Choroid plexus epithelial cell (primary cell): Measurements from ENCODE around the gene ZER1.
A peak's percentile ranks its signal among the peaks of the same experiment; 100 is the strongest.
"Not testable (repeated sequence)": the region's sequence is repeated elsewhere in the genome, so short reads cannot be mapped to it uniquely, and the experiment has no call there.

ENCODE experiments used
- DNase-seq: peaks from one replicate; pipeline ENCODE4 v3.0.0-alpha.2; 2010; ENCODE audit warnings: low read depth
- H3K4me3 ChIP-seq: 2 replicates; pipeline ENCODE4 v1.5.1; 2011; ENCODE audit warnings: low read depth, mild to moderate bottlenecking, control low read depth, low read length, moderate library complexity
- TF ChIP-seq, protein P1 (sequence below): conservative IDR thresholded peaks from 2 replicates; pipeline ENCODE4 v1.5.1; 2011; ENCODE audit warnings: low read depth, mild to moderate bottlenecking, control low read depth, inconsistent platforms, low read length, moderate library complexity

Gene ZER1

DNA sequence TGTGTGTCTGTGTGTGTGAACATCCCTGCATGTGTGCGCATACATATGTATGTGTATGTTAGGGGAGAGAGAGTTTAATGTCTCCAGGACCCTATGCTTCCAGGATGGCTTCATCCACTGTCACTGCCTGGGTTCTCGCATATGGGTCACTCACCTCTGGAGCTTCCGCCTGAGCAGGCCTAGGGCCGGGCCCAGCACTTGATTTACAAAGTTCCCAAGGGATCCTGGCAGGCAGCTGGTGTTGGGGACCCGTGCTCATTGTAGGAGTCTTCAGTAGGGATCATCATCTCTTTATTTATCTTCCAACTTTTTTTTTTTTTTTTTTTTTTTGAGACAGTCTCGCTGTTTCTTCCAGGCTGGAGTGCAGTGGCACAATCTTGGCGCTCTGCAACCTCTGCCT lies 28.3 kb upstream of the ZER1 start:
- TF ChIP-seq, protein P1, sequence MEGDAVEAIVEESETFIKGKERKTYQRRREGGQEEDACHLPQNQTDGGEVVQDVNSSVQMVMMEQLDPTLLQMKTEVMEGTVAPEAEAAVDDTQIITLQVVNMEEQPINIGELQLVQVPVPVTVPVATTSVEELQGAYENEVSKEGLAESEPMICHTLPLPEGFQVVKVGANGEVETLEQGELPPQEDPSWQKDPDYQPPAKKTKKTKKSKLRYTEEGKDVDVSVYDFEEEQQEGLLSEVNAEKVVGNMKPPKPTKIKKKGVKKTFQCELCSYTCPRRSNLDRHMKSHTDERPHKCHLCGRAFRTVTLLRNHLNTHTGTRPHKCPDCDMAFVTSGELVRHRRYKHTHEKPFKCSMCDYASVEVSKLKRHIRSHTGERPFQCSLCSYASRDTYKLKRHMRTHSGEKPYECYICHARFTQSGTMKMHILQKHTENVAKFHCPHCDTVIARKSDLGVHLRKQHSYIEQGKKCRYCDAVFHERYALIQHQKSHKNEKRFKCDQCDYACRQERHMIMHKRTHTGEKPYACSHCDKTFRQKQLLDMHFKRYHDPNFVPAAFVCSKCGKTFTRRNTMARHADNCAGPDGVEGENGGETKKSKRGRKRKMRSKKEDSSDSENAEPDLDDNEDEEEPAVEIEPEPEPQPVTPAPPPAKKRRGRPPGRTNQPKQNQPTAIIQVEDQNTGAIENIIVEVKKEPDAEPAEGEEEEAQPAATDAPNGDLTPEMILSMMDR: no peak
- H3K4me3 ChIP-seq: no peak overlapping the region
- no peak for DNase-seq

DNA sequence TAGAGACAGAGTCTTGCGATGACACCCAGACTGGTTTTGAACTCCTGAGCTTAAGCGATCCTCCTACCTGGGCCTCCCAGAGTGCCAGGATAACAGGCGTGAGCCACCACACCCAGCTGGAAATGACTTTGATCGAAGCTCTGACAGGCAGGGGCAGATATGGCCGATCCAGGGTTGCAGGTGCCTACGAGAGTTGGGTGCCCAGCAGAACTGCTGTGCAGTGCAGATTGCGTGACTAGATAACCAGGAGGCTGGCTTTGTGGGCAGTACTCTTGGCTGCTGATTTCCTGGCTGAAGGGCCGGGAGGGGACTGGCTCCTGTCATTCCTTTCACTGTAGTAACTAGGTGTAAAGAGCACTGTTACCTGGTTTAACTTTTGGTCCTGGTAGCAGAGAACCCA lies 27.2 kb upstream of the ZER1 start:
- TF ChIP-seq, protein P1: no peak
- DNase-seq: no peak
- no peak overlapping the region for H3K4me3 ChIP-seq

DNA sequence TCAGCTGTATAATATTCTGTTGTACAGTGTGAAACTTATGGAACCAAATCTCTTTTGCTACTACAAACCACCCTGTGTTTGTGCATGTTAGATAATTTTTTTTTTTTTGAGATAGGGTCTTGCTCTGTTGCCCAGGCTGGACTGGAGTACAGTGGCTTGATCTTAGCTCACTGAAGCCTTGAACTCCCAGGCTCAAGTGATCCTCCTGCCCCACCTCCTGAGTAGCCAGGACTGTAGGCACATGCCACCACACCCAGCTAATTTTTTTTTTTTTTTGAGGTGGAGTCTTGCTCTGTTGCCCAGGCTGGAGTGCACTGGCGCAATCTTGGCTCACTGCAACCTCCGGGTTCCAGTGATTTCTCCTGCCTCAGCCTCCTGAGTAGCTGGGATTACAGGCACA lies 23.2 kb upstream of the ZER1 start:
- DNase-seq, H3K4me3 ChIP-seq: not testable (repeated sequence)

DNA sequence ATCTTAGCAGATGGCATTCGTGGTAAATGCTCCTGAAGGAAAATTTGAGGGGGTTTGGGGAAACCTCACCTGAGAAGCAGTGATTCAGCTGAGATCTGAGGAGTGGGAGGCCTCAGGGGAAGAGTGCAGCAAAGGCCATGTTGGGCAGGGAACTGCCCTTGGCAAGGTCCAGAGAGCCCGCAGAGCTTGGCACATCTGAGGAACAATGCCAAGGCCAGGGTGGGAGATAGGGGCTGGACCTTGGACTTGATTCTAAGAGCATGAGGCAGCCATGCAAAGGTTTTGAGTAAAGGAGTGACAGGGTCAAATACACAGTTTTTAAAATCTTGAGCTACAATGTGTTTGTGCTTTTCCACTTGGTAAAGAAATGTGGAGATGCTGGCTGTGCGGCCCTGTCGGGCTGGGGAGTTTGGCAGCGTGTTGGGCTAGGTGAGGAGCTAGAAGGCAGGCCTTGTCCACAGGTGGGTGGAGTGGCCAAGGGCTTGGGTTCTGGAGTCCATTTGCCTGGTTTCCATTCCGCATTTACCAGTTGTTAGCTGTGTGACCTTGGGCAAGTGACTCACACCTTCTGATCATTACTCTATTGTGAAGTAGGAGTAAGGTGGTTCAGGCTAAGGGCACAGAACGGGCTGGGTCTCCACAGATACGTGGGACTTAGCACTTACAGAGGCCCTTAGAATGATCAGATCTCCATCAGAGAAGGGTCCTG lies 21.4 kb upstream of the ZER1 start:
- no peak for DNase-seq
- TF ChIP-seq, protein P1: no peak
- H3K4me3 ChIP-seq: no peak overlapping the region

DNA sequence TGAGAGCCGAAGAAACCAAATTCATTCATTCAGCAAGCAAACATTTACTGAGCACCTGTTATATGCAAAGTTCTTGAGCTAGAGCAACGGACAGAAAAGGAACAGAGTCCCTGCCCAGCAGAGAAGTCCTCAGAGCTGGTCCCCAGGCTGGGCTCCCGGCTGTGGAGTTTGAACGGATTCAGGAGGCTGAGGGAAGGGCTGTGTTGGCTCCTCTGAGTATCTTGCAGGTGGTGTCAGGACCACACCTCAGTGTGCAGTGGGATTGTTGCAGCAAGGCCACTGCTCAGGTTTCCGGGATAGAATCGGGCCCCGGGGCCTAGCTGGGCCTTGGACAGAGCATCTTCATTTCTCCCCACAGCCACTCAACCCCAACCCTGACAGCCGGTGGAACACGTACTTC lies 20.4 kb upstream of the ZER1 start:
- TF ChIP-seq, protein P1: no peak
- H3K4me3 ChIP-seq: no peak overlapping the region
- no peak for DNase-seq

DNA sequence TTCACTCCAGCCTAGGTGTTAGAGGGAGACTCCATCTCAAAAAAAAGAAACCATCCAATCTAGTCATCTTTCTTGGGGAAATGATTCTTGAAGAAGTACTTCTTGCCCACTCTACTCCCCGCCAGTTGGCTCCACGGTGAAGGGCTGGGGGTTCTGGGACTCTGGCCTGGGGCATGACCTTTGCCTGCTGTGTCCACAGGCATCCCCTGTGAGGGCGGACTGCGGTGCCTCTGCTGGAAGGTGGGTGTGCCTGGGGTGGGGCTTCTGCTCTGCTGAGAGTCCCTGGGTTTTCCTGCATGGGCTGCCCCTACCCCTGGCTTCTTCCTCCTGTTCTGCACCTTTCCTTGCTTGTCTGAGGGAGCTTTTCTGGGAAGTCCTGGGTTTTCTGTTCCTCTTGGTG lies 18.8 kb upstream of the ZER1 start:
- no peak for DNase-seq
- TF ChIP-seq, protein P1: no peak

DNA sequence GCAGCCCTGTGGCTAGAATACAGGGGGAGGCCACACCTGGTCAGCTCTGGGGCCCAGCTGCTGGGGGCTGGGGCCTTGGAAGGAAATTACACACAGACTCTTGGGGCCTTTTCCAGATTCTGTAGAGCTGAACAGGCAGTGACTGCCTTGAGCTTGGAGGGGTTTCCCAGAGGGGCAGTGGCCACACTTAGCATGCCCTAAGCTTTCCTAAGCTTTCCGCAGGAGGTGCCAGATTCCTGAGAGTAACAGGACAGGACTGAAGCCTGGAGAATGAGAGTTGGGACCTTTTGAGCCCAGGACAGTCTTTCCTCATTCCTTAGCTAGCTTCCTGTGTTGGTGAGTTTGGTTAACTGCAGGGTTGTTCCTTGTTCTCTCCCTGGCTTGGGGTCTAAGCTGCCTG lies 16.7 kb upstream of the ZER1 start:
- H3K4me3 ChIP-seq: peak overlapping the region; percentile 78
- DNase-seq: no peak
- TF ChIP-seq, protein P1: no peak

More for the DNA sequence above, 18.8 kb upstream of the ZER1 start:
- no peak overlapping the region for H3K4me3 ChIP-seq

DNA sequence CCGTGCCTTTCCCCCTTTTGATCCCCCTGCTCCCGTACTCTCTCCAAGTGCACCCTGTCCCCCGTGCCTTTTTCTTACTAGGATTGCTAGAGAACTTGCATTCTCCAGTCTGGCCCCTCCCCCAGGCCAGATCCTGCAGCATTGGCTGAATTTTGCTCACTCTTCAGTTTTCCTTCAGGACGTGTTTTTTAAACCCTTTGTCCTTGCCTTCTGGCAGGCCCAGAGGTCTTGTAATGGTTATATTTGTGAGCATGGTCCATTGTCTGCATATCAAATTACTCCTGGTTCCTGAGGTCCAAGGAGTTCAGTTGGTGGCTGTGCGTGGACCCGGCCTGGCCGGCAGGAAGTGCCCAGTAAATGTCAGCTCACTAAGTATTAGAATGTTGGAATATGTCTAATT lies 15.9 kb upstream of the ZER1 start:
- TF ChIP-seq, protein P1: no peak
- H3K4me3 ChIP-seq: peak overlapping the region; percentile 78
- DNase-seq: peak; percentile 30
